NCI-H187 treated with DMSO at 0.1 percent for 48 hours (cell line): ENCODE measurements around the gene COL6A5.
"Not testable (repeated sequence)": the region's sequence is repeated elsewhere in the genome, so short reads cannot be mapped to it uniquely, and the experiment has no call there.

ENCODE experiments used
- DNase-seq: peaks from one replicate; lab custom pipeline; 2025; lab: John Stamatoyannopoulos, UW

COL6A5 gene

DNA sequence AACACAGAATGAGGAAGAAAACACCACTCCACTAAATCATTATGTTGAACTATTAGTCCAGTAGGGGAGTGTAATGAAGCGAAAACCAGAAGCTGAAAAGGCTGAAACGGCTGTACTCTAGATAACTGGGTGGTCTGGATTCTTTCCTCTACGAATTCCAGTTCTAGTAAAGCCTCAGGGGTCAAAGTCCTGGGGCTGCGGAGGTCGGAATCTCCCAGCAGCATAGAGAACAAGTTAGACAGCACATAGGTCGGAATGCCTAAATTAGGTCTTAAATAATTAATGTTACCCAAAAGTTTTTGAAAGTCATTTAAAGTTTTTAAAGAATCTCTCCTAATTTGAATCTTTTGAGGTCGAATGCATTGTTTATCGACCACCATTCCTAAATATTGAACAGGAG is 102.7 kb downstream of the COL6A5 start:
- not testable (repeated sequence) for DNase-seq

DNA sequence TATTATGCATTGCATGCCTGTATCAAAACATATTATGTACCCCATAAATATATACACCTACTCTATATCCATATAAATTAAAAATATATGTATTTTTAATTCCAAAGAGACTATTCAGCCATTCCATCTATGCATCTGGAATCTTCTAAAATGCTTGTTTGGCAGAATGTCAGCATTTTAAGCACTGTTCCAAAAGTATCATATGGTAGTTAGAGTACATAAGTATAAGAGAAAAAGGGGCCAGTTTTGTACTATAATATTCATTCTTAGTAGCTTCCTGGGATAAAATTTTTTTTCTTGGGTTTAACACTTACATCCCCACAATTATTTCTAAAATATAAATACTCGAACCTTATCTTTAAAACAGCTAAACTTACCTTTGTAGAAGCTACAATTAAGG is 111.1 kb downstream of the COL6A5 start:
- no peak for DNase-seq

DNA sequence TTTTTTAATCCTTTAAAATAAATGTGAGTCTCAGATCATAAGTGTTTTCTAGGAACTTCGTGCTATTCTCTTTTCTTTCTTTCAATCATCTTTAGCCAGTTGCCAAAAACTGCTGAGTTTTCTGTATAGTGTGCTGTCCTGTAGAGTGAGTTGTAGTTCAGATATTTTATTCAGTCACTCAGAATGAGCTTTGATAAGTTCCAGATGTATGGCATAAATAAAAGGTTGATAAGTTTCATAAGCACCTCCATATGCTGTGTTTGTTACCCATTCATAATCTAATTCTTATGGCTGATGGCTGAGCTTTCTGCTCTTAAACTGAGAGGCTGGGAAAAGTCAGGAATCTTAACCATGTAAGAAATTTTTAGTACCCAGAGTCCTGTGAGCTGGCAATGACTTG is 112.2 kb downstream of the COL6A5 start:
- DNase-seq = no peak

DNA sequence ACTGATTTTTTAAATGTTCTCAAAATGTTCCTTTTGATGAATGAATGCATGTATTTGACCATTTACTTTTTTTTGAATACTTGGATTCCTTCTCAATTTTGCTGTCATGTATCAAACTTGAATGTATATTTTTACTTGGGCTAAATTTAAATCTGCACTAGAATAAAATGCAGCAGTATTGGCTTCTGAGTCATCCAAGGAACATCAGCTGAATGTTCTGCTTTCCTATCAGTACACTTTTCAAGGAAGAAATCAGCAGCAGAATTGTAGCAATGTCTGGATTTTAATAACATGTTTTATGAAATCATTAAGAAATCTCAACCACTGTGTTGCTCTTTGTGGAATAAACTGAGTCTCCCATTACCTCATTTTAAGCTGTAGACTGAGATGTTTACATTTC is 114.5 kb downstream of the COL6A5 start:
- DNase-seq = no peak

GRCh38 chr3:130462089-130462488 is 116.6 kb downstream of the COL6A5 start:
- no peak for DNase-seq

GRCh38 chr3:130463221-130463620 is 117.7 kb downstream of the COL6A5 start:
- DNase-seq = no peak

DNA sequence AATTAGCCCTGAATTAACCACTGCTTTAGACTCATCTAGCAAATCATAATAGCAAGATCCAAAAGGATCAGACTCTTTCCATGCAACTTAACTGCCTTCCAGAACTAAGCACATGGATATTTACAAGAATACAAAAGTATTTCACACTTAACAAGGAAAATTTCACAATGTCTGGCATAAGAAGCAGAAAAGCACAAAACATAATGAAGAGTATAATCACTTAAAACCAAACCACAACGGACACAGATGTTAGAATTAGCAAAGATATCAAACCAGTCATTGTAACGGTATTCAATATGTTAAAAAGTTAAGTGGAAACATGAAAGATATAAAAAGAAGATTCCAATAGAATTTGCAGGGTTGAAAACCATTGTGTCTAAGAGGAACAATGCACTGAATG is 120.0 kb downstream of the COL6A5 start:
- no peak for DNase-seq

- DNase-seq = no peak
These were observed 122.8 kb downstream of the COL6A5 start for GRCh38 chr3:130468311-130468710.

- DNase-seq = no peak
These were observed 124.7 kb downstream of the COL6A5 start for GRCh38 chr3:130470126-130470525.

DNA sequence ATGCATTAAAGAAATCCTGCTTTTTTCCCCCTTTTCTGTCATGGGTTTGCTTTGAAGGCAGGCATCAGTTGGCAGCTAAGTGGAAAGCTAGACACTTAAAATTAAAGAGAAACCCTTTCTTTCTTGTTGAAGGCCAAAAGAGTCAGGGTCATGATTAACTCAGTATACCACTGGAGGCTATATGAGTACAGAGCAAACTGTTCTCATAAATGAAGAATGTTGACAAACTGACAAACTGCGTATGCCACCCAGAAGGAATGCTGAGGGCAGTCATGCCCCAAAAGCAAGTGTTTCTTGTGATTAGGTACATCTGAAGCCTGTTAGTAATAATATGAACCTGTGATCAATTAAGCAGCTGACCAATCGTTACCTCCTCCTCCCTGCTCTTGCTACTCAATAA is 127.9 kb downstream of the COL6A5 start:
- DNase-seq = no peak

- DNase-seq = no peak
These were observed 135.3 kb downstream of the COL6A5 start for GRCh38 chr3:130480736-130481135.

DNA sequence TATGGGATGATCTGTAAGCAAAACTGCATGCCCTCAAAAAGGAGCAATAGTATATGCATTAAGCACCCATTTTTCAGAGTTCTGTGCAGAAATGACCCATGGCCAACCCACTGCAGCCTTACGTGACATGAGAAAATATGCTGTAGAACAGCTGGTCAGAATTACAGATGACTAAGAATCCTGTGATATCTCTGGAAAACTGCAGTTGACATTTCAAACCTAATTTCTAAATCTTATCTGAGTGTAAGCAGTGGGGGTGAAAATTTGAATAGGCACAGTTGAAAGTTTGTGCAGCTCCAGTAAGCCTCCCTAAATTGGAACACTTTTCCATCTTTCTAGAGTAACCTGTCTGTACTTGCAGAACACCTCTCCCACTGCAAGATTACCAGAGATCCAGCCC is 142.8 kb downstream of the COL6A5 start:
- DNase-seq = no peak

DNA sequence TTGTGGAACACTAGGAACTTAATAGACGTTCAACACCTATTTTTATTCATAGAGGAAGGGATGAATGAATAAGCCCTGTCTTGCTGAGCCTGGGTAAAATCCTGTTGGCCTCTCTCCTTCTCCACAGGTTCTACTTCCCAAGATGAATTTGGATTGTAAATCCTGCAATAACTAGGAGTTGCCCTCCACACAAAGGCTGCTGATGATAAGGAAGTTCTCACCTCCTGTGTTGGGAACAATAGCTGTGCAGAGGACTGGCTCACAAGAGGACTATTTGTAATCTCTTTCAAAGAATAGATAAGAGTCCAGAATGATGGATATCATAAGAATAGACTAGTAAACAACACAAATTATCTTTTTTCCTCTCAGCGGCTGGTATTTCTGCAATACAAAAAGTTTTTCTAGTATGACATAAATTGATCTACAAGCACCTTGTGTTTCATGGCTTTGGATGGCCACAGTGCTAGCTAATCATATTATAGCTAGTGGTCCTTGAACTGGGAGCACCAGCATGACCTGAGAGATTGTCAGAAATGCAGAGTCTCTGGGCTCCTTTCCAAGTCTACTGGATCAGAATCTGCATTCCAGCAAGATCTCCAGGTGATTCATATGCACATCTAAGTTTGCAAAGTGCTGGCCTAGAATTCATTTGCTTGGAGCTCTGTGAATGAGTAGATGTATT is 143.4 kb downstream of the COL6A5 start:
- DNase-seq = no peak

DNA sequence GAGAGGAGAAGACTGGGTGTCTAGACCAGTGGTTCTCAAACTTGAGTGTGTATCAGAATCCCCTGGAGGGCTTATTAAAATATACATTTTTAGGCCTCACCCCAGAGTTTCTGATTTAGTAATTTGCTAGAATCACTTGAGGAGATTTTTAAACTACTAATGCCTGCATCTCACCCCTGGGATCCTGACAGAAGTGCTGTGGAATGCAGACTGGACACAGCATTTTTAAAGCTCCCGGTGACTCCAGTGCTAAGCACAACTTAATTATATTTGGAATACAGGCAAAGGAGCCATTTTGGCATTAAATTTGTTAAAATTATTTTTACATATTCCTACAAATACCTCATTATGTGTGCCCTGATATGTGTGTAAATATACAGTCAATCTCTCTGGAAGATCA is 144.8 kb downstream of the COL6A5 start:
- no peak for DNase-seq

DNA sequence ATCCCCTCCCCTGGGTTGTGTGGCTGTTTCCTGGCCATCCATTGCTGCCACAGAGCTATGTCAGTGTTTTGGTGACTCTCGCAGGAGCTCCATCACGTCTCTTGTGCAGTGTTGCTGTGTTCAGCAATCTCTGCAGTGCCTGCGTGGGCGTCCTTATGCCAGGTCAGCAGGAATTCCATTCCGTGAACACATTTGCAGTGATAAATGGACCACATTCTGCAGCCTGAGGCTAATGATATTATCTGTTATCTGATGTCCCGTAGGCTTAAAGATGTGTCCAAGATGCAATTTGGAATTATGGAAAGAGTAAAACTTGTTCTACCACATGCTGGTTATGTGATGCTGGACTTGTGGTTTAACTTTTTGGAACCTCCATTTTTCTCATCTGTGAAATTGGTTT is 146.0 kb downstream of the COL6A5 start:
- DNase-seq = no peak

GRCh38 chr3:130504701-130505100 is 159.2 kb downstream of the COL6A5 start:
- no peak for DNase-seq

- no peak for DNase-seq
These were observed 160.6 kb downstream of the COL6A5 start for GRCh38 chr3:130506031-130506430.

GRCh38 chr3:130507746-130508145 is 162.3 kb downstream of the COL6A5 start:
- DNase-seq = no peak

DNA sequence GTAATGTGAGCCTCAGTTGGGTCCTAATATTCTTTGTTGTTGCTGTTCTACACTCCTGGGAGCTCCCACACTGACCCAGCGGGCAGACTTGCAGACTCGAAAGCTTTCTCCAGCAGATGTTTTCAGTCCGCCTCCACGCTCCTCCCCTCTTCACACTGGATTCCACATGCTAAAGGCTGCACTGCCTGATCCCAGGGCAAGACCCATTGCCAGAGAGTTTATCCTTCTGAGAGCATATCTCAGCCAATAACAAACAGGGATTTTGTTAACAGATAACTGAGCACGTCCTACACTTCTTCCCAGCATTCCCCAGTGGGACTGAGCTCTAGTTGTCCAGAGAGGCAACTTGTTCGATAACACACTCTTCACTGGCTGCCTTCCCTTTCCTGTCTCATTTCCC is 163.5 kb downstream of the COL6A5 start:
- no peak for DNase-seq

DNA sequence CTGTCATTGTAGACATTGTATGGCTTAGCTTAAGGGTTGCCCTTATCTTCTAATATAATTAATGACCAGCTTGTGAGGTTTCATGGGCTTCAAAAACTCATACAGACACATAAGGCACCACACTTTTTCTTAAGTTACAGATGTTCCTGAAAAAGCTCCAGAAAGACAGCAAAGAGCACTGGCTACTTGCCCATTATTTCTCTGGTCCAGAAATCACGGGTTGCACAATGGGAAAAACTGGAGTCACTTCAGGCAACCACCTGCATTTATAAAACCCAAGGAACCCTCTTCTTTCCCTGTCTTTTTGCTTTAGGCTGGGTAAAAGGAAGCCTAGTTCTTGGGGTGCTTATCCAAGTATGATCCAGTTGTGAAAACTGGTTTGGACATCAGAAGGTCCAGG is 169.2 kb downstream of the COL6A5 start:
- no peak for DNase-seq

GRCh38 chr3:130515755-130516154 is 170.3 kb downstream of the COL6A5 start:
- no peak for DNase-seq

- no peak for DNase-seq
These were observed 171.4 kb downstream of the COL6A5 start, which contains the start of gene COL6A6 for GRCh38 chr3:130516645-130517512. TSS of gene COL6A6 (plus strand) at chr3:130517177. CDS start at chr3:130560365, 43,188 bp downstream.

- DNase-seq = no peak
These were observed 172.1 kb downstream of the COL6A5 start for GRCh38 chr3:130517602-130518001.
